Mesothelial cell of epicardium (in vitro differentiated cells): Measurements from ENCODE around the gene COX7A1. TPM values are rescaled to one million over a fixed set of nuclear protein-coding genes. Genes with fewer than 3 reads are reported as not detected.

ENCODE experiments used
- DNase-seq, 2 experiments: peaks; one replicate each; pipeline ENCODE4 v3.0.0; 2021; ENCODE audit warnings: low spot score in 2 of 2; ENCODE audit not compliant: unreplicated experiment in 2 of 2
- H3K27ac Mint-ChIP-seq: 2 replicates; pipeline ENCODE4 v1.8.0; 2021; ENCODE audit warnings: mixed read lengths
- H3K27me3 Mint-ChIP-seq: 2 replicates; pipeline ENCODE4 v1.8.0; 2021; ENCODE audit warnings: low read depth, mixed read lengths
- H3K36me3 Mint-ChIP-seq: 2 replicates; pipeline ENCODE4 v1.8.0; 2021; ENCODE audit warnings: mixed read lengths
- H3K4me1 Mint-ChIP-seq: 2 replicates; pipeline ENCODE4 v1.8.0; 2021; ENCODE audit warnings: mixed read lengths
- H3K4me3 Mint-ChIP-seq: 2 replicates; pipeline ENCODE4 v1.8.0; 2021; ENCODE audit warnings: mild to moderate bottlenecking, moderate library complexity, mixed read lengths
- H3K9me3 Mint-ChIP-seq: 2 replicates; pipeline ENCODE4 v1.8.0; 2021; ENCODE audit warnings: mixed read lengths
- CTCF ChIP-seq: fragments of 200-600 bp; sonication (generic); IDR thresholded peaks from one replicate; pipeline ENCODE4 v1.5.0; 2021; ENCODE audit warnings: antibody characterized with exemption; ENCODE audit not compliant: unreplicated experiment
- total RNA-seq: library from RNA; stranded (reverse); gene quantifications from 3 replicates; pipeline ENCODE4 v1.2.1, GENCODE V29; 2021

Gene COX7A1
- total RNA-seq, 1 donor from 2014 or later, result not detected

- H3K27ac Mint-ChIP-seq, result peak overlapping the region; percentile 9
- no peak for TF ChIP-seq CTCF
- H3K36me3 Mint-ChIP-seq, result peaks cover 40% of the 10 kb centered on the region
- DNase-seq, result no peak
- H3K4me1 Mint-ChIP-seq, result no peaks in the 10 kb centered on the region
- no peaks in the 10 kb centered on the region for H3K27me3 Mint-ChIP-seq
- H3K9me3 Mint-ChIP-seq, result no peaks in the 10 kb centered on the region
- no peak overlapping the region for H3K4me3 Mint-ChIP-seq
Observed at GRCh38 chr19:36149673-36150406, 2.4 kb downstream of the COX7A1 start.

- H3K36me3 Mint-ChIP-seq, result peaks cover 52% of the 10 kb centered on the region
- H3K4me3 Mint-ChIP-seq, result no peak overlapping the region
- peaks cover 9% of the 10 kb centered on the region for H3K4me1 Mint-ChIP-seq
- no peaks in the 10 kb centered on the region for H3K9me3 Mint-ChIP-seq
- H3K27ac Mint-ChIP-seq, result no peak overlapping the region
- no peak for DNase-seq
- no peaks in the 10 kb centered on the region for H3K27me3 Mint-ChIP-seq
- no peak for TF ChIP-seq CTCF
Observed at GRCh38 chr19:36144624-36145023, 7.6 kb downstream of the COX7A1 start.

DNA sequence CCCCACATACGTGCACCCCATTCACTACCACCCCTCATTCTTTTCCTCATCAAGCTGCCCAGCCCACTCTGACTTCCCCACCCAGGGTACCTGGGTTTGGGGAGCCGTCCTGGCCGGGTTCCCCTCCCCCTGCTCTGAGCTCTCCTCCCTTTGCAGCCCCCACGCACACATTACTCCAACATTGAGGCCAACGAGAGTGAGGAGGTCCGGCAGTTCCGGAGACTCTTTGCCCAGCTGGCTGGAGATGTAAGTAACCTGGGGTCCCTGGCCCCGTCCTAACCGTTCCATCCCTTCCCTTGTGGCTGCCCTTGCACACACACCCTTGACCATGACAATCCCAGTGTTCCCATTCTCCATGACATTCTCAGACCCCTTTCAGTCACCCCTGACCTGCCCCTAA, 9.8 kb downstream of the COX7A1 start:
- H3K27ac Mint-ChIP-seq, result no peak overlapping the region
- no peaks in the 10 kb centered on the region for H3K27me3 Mint-ChIP-seq
- no peaks in the 10 kb centered on the region for H3K9me3 Mint-ChIP-seq
- TF ChIP-seq CTCF, result no peak
- H3K36me3 Mint-ChIP-seq, result peaks cover 43% of the 10 kb centered on the region
- peak overlapping the region; percentile 41 for H3K4me3 Mint-ChIP-seq
- no peak for DNase-seq
- H3K4me1 Mint-ChIP-seq, result peaks cover 9% of the 10 kb centered on the region

- Mint-ChIP-seq H3K4me3 (peak overlapping the region; percentile 98), H3K27ac (no peak overlapping the region), H3K4me1 (peaks cover 10% of the 10 kb centered on the region), H3K27me3 (no peaks in the 10 kb centered on the region), H3K9me3 (no peaks in the 10 kb centered on the region), H3K36me3 (peaks cover 41% of the 10 kb centered on the region)
- DNase-seq, result no peak
- TF ChIP-seq CTCF, result no peak
Observed at GRCh38 chr19:36142046-36142445, 10.2 kb downstream of the COX7A1 start.

DNA sequence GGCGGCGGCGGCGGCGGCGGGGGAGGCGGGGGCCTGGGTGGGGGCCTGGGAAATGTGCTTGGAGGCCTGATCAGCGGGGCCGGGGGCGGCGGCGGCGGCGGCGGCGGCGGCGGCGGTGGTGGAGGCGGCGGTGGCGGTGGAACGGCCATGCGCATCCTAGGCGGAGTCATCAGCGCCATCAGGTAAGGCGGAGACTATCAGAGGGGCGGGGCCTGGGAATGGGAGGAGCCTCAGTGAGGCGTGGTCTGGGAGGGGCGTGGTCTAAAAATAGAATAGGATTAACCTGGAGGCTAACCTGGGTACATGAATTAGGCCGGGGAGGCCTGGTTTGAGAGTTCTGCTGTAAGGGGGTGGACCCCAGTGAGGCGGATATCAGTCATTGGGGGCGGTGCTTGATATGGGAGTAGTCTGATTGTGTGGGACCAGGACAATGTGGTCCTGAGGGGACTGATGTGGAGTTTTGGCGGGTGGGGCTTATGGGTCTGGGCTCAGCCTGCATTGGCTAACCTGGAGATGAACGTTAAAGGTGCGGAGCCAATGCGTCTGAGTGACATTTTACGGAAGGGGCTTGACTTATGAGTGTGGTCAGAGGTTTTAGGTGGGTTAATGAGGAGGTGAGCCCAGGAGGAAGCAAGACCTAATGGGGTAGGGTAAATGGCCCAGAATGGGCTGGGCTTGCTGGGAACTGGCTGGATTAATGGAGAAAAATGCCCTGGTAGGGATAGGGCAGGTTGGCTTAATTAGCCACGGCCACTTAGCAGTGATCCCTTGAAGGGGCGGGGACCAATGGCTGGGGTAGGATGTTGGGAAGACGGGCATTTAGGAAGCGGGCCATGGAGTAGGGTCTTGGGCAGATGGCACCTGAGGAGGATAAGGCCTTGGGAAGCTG, 11.0 kb downstream of the COX7A1 start:
- Mint-ChIP-seq H3K9me3 (no peaks in the 10 kb centered on the region), H3K4me1 (peaks cover 16% of the 10 kb centered on the region), H3K4me3 (peak overlapping the region; percentile 98), H3K36me3 (peaks cover 33% of the 10 kb centered on the region), H3K27ac (peak overlapping the region; percentile 78), H3K27me3 (no peaks in the 10 kb centered on the region)
- no peak for TF ChIP-seq CTCF
- DNase-seq, result peak; percentile 74 to 91
